Lung microvascular endothelial cell (primary cell): ENCODE measurements around the gene ARHGEF40. TPM values are rescaled to one million over a fixed set of nuclear protein-coding genes. Genes with fewer than 3 reads are reported as not detected.

Experiments
- DNase-seq, 2 donors: peaks; one replicate each; pipeline versions ENCODE4 v3.0.0 to v3.0.0-alpha.2; 2010; ENCODE audit warnings: low read depth in 2 of 2
- total RNA-seq: library from RNA; depleted of rRNA; stranded (reverse); fragments of >200 nt; gene quantifications from 2 replicates; pipeline ENCODE4 v1.2.1, GENCODE V29; 2014

ARHGEF40 gene
- total RNA-seq, result 4.8 and 5.8 TPM in 2 replicates

DNA sequence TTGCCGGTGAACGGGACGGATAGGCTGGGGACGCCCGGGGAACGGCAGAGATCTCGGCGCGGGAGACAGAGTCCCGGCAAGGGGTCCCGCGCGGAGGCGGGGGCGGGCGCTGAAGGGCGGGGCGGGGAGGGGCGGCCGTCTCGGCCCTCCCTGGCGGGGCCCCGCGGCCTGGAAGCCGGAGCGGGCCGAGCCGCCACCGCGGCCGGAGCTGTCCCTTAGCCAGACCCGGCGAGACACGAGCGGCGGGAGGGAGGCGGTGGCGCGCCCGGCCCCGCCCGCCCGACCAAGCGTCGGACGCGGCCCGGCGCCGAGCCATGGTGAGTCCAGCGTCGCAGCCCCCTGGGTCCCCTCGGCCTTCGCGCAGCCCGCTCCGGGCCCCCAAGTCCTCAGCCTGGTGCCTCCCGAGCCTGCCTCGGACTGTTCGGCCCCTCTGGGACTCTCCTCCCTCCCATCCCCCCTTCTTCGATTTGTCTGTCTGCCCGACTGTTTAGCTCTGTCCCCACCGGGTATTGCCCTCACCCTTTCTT lies at the start of gene ARHGEF40:
Gene ARHGEF40 (plus strand): TSS at position 222 of the 527 bp plus-strand sequence. CDS start 93 bp downstream, at position 315.
- peak; percentile 43 to 44 for DNase-seq

DNA sequence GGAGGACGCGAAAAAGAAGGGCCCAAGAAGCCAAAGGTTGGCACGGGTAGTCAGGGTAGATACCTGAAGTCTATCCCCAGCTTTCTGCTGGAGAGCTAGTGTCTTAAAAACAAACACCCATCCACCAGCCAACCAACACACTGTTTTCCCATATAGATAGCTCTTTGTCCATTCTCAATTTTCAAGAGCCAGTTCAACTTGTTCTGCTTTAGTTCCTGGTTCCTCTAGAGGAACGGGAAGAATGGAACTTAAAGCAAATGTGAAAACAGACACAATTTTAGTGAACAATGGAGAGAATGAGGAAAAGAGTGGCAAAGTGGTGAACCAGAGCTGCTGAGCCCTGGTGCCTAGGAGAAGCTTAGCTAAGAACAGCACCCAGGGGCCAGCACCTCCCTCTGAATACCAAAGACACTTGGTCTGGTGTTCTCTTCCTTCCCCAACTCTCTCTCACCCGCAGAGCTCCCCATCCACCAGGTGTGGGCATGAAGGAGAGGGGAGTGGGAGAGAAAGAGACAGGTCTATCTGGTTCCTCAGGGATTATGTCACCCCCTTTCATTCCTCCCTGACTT lies 49.0 kb upstream of the ARHGEF40 start:
- DNase-seq, result no peak

DNA sequence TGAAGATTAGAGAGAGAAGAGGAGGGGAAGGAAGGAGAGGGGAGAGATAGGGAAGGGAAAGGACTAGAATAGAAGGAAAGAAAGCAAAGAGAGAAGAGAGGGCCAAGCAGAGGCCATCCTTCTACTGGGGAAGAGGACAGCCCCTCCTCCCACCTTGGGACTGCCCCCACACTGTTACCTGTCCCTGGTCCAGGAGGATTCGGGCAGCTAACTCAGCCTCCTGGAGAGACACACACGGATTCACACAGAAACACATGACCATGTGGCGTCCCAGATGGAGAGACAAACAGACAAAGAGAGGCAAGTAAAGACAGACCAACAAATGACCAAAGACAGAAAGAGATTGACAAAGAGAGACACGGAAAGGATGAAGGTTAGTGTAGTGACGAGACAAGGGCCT lies 47.4 kb upstream of the ARHGEF40 start:
- no peak for DNase-seq

DNA sequence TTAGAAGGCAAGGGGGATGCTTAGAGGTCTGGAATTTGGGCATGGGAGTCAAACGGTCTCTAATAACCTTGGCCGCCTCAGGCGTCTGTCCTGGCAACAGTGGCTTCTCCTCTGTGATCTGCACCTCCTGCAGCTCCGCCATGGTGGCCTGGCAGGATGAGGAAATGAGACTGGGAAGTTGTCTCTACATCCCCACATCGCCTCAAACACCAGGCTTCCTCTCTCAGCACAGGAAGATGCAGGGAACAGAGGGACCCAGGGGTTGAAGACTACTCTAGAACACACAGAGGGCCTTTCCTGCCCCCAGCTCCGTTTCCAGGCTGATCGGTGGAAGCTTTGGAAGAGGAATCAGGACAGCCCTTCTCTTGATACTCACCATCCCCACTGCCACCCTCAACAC lies 46.9 kb upstream of the ARHGEF40 start:
- no peak for DNase-seq

DNA sequence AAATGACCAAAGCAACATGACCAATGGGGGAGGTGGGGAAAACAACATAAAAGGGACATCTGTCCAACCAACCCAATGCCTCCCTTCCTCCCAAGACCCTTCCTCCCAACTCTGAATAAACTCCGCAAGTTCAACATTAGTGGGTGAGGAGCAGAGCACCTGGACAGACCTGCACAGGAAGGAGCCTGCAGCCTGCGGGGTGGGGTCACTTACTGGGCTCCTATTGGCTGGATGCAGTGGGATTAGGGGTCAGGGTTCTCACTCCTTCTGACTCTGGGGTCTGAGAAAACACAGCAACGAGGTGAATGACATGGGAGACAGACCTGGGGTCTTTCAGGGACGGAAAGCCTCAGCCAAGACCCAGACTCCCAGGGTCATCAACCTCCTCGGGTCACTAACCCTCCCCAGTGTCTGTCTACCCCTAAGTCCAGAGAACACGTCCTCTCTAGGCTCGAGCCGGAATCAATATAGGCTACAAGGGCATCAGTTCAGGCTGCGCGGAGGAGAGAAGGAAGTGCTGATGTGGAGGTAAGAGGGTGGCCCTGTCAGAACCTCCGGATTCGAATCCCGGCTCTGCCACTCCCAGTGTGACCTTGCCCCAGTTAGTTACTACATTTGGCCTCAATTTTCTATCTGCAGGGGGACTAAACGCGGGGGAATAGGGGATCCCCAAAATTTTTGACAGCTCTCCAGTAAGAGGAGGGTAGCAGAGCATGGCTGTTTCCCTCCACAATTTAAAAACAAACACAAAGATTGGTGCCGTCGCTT lies 46.1 kb upstream of the ARHGEF40 start:
- DNase-seq, result no peak

DNA sequence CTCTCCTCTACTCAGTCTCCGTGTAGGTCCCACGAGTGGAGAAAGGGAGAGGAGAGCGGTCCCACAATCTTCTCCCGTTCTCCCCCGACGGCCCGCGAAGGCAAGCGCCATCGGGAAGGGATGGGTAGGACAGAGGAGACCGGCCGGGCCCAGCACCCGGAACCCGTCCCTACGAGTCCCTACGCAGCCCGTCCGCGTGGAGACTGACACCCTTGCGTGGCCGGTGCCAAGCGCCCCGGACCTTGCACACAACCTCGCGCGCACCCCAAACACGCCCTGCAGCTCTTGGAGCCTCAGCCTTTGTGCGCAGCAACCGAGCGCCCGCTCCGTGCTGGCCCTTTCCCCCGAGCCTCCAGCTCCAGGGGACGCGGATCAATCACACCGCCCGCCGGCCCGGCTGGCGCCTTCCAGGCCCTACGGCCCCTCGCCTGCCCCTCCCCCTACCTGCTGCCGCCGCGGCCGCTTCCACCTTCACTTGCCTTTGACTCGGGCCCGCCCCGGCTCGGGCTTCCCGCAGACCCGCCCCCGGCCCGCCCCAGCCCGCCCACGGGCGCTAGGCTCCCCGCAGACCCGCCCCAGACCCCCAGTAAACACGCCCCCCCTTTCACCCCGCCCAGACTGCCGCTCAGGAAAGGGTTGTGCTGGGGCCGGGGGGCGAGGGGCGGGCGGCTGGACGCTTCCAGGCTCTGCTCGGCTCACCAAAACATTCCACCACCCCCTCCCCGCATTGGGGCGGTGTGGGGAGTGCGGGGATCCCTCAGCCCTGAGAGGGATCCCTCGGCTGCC lies 45.3 kb upstream of the ARHGEF40 start, which contains the start of gene NDRG2:
Gene NDRG2 (minus strand): TSS at position 477 of the 786 bp plus-strand sequence. CDS start 1,746 bp downstream, outside the sequence.
- DNase-seq, result peak in 1 of 2 donors; percentile 49

DNA sequence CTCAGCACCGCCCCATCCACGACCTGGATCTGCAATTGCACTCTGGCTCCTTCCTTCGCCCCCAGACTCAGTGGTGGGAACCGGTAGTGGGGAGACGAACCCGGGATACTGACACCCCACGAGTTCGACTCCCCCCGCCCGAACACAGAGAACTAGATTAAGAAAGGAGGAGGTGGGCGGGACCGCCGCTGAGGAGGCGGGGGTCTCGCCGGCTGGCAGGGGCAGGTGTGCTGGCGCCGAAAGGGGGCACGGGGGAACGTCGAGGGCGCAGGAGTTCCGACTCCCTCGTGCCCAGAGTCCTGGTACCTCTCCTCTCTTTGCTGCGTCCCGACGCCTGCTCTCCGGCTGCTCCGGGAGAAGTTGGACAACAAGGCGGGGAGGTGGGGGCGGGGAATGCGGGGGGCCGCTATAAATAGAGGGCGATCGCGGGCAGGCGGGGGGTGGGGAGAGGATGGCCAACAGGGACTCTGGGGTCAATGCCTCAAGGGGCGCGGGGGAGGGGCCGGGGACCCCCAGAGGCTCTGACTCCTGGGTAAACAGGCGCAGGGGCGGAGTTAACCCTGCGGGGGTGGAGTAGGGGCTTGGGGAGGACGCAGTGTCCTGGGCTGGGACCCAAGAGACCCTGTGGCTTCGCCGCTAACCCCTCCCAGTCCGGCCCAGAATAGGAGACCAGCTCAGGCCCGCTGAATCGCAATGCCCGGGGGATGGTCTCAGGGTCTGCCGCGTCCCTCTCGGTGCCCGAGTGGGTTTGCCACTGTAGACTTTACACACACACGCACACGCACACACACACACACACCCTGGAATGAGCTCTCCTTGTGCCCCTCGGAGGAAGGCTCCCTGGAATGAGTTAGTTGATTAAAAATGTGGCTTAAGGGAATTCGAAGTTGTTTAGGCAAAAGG lies 44.5 kb upstream of the ARHGEF40 start:
- peak in 1 of 2 donors; percentile 21 for DNase-seq

DNA sequence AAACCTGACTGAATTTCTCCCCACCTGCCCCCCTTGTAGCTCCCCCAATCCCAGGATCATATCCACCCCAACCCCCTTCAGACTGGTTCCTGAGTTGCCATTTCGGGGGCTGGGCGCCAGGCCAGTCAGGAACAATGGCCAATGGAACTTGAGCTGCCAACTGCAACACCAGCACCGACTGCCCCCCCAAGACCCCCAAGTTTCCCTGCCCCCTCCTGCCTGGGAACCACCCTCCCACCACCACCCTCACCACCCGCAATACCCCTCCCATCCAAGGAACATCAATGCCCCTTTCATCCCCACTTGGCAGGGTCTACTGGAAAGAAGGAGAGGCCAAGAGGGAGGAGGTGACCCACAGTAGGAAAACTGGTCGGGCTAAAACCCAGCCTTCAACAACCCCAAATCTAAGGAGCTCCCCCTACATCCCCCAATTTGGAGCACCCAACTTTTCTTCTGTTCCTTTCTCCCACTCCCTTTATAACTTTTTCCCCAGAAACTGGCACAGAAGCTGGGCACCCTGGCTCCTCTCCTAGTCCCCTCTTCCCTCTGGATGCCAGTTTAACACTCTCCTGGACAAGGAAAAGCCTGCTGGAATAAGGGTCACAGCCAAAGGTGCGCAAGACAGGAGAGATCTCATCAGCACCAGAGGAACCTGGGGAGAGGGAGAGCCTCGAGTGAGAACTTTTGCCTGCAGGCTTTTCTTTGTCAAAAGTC lies 43.7 kb upstream of the ARHGEF40 start:
- no peak for DNase-seq

DNA sequence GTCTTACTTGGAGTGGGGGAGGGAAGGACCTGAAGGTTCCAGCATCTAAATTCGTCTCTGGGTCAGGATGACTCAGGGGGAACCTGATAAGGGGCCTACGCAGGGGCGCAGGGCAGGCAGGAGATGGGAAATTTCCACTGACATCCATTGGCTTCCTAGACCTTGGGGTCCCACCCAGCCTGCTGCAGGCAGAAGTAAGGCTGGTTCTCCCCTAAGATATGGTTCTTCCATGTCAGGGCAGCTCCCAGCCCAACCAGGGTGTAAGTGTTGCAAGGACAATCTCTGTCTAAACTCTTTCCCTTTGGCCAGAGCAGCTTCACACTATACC lies 43.2 kb upstream of the ARHGEF40 start:
- DNase-seq, result no peak

DNA sequence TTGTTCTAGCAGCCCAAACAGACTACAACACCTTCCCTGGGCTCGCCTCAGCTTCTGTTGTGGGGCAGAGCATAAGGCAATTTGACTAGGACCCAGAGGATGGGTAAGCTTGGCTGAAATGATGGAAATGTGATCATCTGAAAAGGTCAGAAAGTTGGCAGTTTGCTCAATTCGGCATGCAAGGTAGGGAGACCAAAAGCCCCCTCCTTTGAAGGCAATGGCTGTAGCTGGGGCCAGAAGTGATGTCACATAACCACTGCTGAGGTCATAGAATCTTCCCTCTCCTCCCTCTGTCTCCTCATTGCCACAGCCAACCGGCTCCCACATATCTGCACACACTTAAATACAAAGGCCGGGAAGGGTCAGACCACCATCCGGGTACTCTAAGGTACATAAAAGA lies 40.2 kb upstream of the ARHGEF40 start, which contains the start of gene TPPP2:
Gene TPPP2 (plus strand): TSS at position 301 of the 400 bp plus-strand sequence. CDS start 365 bp downstream, outside the sequence.
- no peak for DNase-seq

DNA sequence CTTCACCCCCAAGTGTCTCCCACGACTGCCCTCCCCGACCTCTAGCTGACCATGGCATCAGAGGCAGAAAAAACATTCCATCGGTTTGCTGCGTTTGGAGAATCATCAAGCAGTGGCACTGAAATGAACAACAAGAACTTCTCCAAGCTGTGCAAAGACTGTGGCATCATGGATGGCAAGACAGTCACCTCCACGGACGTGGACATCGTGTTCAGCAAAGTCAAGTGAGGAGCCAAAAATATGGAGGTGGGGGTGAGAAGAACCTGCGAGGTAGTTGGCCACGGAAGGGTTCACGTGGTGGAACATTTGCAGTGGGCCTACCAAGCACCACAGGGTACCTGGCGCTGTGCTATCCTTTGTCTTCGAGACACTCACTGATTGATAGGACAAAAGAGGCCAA lies 39.6 kb upstream of the ARHGEF40 start:
- DNase-seq, result no peak

DNA sequence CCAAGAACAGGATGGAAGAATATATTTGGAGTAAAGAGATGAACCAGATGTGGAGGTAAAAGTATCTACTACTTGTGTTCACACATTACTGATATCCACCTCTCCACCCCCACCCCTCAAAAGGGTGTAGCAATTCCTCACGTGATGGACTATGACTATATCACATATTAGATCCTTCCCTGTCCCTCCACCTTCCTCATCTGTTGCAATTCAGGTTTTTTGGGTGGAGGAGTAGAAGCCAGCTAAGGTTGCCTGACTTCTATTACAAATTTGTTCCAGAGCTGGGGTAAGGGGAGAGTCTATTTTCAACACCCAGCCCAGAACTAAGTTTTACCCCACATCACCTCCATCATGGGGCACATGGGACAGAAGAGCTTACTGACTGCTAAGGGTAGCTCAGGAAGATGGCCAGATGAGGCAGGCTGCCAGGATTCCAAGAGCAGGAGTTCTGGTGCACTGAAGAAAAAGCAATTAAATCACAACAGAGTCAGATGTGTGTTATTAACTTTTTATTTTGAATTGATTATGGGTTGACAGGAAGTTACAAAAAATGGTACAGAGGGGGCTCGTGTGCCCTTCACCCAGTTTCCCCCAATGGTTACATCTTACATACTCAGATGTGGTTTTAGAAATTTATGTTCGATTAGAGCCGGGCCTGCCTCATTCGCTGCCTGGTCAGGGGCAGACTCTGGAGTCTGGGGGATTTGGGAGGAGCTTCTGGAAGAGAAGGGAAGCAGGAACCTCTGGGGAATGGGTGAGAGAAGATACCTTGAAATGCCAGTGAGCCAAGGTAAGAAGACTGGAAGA lies 37.6 kb upstream of the ARHGEF40 start:
- no peak for DNase-seq

DNA sequence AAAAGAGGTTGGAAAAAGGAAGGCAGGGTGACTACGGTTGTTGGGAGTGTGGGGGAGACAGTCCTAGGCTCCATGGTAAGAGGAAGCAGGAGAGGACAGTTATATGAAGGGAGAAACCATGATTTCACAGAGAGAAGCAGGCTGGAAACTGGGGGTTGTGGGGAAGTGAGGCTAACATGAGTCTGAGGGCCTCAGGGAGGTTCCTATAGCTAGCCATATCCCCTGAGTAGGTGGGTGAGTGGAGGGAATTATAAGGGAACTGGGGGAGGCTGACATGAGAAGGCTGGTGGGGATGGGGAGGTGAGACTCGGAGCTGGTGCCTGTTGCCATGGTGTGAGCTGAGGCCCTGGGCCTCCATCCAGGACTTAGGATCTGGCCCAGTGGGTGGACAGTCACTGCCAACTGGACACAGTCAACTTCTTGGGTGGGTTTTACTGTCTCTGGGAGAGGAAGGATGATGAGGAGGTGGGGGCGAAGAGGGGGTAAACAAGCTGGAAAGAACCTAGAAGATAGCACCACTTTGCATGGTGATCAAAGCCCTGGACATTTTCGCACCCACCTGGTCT lies 36.9 kb upstream of the ARHGEF40 start:
- no peak for DNase-seq

DNA sequence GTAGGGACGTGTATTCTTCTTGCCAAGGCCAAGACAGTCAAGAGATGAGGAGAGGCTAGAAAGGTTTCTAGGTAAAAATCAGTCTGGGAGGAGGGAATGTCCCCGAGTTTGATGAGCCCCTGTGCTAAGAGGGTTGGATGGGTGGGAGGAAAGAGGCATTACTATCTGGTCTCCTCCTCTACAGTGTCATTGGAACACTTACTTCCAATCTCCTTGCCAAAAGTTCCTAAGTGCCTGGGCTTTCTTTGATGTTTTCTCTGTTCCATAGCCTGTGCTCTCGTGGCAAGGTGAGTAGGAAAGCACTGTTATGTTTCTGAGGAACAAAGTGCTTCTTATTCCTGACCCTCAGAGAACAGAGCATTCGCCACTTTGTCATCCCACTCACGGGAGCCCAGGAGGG lies 35.4 kb upstream of the ARHGEF40 start, which contains the start of gene RNASE13:
Gene RNASE13 (minus strand): TSS at position 101 of the 400 bp plus-strand sequence. CDS start 519 bp downstream, outside the sequence.
- no peak for DNase-seq

DNA sequence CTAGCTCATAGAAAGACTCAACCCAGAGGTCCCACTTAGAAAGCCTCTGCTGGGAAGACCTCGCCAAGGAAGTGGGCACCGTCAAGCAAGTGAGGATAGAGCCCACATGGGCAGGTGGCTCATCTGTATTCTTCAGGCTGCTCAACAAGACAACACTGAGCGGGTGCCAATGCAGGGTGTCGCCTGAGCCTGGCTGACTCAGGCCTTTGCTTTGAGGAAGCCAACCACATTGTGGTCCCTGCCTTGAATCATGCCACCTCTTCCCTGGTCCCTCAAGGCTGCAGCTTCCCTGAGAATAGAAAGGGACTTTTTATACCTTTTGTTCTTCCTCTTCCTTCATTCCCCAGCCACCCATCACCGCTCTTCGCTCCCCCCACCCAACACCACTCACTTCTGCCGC lies 33.4 kb upstream of the ARHGEF40 start:
- DNase-seq, result no peak

DNA sequence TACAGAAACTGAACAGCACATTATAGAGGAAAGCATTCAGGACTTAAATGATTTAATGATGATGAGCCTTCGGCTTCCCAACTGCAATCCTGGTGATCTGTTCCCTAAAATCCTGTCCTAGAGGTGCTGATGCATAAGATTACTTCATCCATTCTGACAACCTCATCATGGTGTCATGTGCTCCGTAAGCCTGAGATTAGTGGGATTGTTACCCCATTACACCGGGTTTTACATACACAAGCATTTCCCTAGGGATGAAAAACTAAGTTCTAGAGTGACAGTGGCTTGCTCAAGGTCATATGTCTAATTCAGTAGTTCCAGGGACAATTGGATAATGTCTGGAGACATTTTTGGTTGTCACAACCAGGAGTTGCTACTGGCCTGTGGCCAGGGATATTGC lies 32.9 kb upstream of the ARHGEF40 start:
- no peak for DNase-seq

DNA sequence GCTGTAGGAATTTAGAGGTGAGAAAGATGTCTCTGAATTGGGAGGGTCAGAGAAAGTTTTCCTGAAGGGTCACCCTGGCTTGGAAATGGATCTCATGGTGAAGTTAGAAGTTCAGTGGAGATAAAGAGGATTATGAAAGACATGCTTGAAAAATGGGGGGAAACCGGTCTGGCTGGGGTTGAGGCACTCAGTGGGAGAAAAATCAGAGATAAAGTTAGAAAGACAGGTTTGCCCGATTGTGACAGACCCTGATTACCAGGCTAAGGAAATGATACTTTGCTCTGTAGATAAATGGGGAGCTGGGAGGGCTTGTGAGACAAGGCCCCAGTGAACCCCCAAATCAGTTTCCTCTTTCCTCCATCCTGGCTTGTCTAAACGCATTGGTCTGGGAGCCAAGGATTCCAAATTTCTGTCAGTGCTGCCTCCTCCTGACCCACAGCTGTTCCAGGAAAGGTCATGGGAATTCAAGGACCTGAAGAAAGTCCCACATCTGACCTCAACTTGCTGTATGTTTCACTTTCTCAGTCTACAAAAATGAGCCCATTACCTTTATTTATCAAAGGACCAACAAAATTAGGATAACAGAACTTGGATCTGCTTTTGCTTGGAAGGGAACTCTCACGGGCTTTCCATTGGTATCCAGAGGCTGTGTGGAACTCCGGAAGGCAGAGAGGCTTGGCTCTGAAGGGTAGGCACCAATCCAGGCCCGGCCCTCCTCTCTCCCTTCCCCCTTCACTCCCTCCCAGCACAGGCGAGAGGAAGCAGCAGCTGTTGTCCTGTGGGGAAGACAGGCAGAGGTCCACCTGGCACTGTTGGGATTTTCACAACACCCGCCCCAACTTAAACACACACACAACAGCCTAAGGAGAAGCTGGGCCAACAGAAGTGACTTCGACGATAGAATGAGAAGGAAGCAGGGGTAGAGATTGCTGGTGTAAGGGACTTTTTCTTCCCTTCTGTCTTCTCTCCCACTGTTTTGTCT lies 31.4 kb upstream of the ARHGEF40 start:
- DNase-seq, result peak; percentile 39 to 78
